ENCODE measurements around the gene RPL7A.

Gene RPL7A

DNA sequence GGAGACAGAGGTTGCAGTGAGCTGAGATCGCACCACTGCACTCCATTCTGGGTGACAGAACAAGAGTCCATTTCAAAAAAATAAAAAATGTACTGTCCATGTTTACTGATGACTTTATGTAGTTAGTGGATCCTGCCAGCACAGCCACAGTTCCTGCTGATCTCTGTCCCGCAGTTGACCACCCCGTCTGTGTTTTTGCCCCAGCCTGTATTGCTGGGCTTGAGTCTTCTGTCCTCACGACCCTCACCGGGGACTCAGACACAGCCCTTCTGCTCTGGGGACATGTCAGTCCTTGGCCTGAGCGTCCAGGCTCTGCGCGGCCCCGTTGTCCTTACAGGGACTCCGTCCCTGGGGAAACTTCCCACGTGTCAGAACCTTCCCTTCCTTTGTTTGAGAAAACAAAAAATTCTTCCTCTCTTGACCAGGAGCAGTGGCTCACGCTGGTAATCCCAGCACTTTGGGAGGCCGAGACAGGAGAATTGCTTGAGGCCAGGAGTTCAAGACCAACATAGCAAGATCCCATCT lies 26.5 kb upstream of the RPL7A start:
- Histone ChIP-seq H3K4me2 (ENCODE audit: low read depth, low read length, poor library complexity, severe bottlenecking) (no peak overlapping the region), H3K9ac (ENCODE audit: low read depth, low read length, poor library complexity, severe bottlenecking) (no peak overlapping the region), H3K9me3 (ENCODE audit: insufficient read depth, low read depth, low read length) (no peaks in the 10 kb centered on the region), H3K4me3 (ENCODE audit: low read length, poor library complexity, severe bottlenecking) (no peak overlapping the region), H2AFZ (ENCODE audit: low read length) (no peak overlapping the region), H3K79me2 (ENCODE audit: insufficient read depth, low read length) (no peaks in the 10 kb centered on the region), H3F3A (ENCODE audit: low read depth) (no peaks in the 10 kb centered on the region), H3K36me3 (ENCODE audit: insufficient read depth, low read length) (no peaks in the 10 kb centered on the region), H3K27me3 (ENCODE audit: insufficient read depth, low read length, poor library complexity, severe bottlenecking) (no peaks in the 10 kb centered on the region), H4K20me1 (ENCODE audit: insufficient read depth, low read length, poor library complexity, severe bottlenecking) (no peaks in the 10 kb centered on the region), H3K9me2 (replicated peaks; ENCODE audit: low read depth, low read length) (no peaks in the 10 kb centered on the region), H3K4me1 (ENCODE audit: insufficient read depth, low read length, poor library complexity, severe bottlenecking) (no peaks in the 10 kb centered on the region)
- no peak for TF ChIP-seq EZH2phosphoT487 (IDR thresholded peaks at IDR 0.05; ENCODE audit: borderline replicate concordance)
- TF ChIP-seq, protein P1, sequence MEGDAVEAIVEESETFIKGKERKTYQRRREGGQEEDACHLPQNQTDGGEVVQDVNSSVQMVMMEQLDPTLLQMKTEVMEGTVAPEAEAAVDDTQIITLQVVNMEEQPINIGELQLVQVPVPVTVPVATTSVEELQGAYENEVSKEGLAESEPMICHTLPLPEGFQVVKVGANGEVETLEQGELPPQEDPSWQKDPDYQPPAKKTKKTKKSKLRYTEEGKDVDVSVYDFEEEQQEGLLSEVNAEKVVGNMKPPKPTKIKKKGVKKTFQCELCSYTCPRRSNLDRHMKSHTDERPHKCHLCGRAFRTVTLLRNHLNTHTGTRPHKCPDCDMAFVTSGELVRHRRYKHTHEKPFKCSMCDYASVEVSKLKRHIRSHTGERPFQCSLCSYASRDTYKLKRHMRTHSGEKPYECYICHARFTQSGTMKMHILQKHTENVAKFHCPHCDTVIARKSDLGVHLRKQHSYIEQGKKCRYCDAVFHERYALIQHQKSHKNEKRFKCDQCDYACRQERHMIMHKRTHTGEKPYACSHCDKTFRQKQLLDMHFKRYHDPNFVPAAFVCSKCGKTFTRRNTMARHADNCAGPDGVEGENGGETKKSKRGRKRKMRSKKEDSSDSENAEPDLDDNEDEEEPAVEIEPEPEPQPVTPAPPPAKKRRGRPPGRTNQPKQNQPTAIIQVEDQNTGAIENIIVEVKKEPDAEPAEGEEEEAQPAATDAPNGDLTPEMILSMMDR (conservative IDR thresholded peaks at IDR 0.05; ENCODE audit: low read length): no peak

DNA sequence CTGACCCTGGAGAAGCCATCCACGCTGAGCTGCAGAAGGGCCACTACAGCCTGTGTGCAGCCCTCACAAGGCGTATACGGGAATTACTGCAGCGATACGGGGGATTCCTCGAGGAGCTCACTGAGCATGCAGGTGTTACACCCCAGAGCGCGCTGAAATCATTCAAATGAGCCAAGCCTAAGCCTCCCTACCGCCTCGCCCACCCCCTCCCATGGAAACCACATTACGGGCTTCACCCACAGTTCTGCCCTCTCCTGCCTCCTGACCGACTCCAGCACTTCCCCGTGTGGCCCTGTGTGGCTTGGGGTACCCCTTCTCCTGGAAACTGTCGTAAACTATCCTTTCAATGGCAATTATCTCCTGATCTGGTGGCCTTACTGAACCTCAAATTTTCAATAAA lies 25.3 kb upstream of the RPL7A start:
- Histone ChIP-seq H3K9ac (ENCODE audit: low read depth, low read length, poor library complexity, severe bottlenecking) (no peak overlapping the region), H3F3A (ENCODE audit: low read depth) (no peaks in the 10 kb centered on the region), H4K20me1 (ENCODE audit: insufficient read depth, low read length, poor library complexity, severe bottlenecking) (no peaks in the 10 kb centered on the region), H3K4me3 (ENCODE audit: low read length, poor library complexity, severe bottlenecking) (no peak overlapping the region), H3K4me1 (ENCODE audit: insufficient read depth, low read length, poor library complexity, severe bottlenecking) (no peaks in the 10 kb centered on the region), H3K27me3 (ENCODE audit: insufficient read depth, low read length, poor library complexity, severe bottlenecking) (no peaks in the 10 kb centered on the region), H3K4me2 (ENCODE audit: low read depth, low read length, poor library complexity, severe bottlenecking) (no peak overlapping the region), H2AFZ (ENCODE audit: low read length) (no peak overlapping the region), H3K79me2 (ENCODE audit: insufficient read depth, low read length) (no peaks in the 10 kb centered on the region), H3K9me2 (replicated peaks; ENCODE audit: low read depth, low read length) (no peaks in the 10 kb centered on the region), H3K36me3 (ENCODE audit: insufficient read depth, low read length) (no peaks in the 10 kb centered on the region), H3K9me3 (ENCODE audit: insufficient read depth, low read depth, low read length) (no peaks in the 10 kb centered on the region)
- TF ChIP-seq, protein P1 (conservative IDR thresholded peaks at IDR 0.05; ENCODE audit: low read length): no peak
- TF ChIP-seq EZH2phosphoT487 (IDR thresholded peaks at IDR 0.05; ENCODE audit: borderline replicate concordance): no peak

DNA sequence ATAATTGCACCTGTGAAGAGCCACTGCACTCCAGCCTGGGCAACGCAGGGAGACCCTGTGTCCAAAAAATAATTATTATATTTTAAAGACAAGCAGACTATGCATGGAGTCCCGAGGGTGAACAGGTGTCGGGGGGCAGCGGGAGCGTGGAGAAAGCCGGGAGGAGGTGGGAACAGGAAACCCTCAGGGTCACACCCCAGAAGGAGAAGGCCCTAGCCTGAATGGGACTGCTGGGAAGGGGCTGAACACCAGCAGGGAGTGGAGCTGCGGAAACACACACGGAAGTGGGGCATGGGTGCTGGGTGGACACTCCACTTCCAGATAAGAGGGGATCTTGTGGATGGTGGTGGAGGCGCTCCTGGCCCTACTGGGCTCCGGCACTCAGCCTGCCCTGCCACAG lies 24.8 kb upstream of the RPL7A start:
- Histone ChIP-seq H3K4me1 (ENCODE audit: insufficient read depth, low read length, poor library complexity, severe bottlenecking) (no peaks in the 10 kb centered on the region), H3K9me2 (replicated peaks; ENCODE audit: low read depth, low read length) (no peaks in the 10 kb centered on the region), H3K36me3 (ENCODE audit: insufficient read depth, low read length) (no peaks in the 10 kb centered on the region), H3F3A (ENCODE audit: low read depth) (no peaks in the 10 kb centered on the region), H3K9me3 (ENCODE audit: insufficient read depth, low read depth, low read length) (no peaks in the 10 kb centered on the region), H3K79me2 (ENCODE audit: insufficient read depth, low read length) (no peaks in the 10 kb centered on the region), H2AFZ (ENCODE audit: low read length) (no peak overlapping the region), H3K4me3 (ENCODE audit: low read length, poor library complexity, severe bottlenecking) (no peak overlapping the region), H3K4me2 (ENCODE audit: low read depth, low read length, poor library complexity, severe bottlenecking) (no peak overlapping the region), H4K20me1 (ENCODE audit: insufficient read depth, low read length, poor library complexity, severe bottlenecking) (no peaks in the 10 kb centered on the region), H3K9ac (ENCODE audit: low read depth, low read length, poor library complexity, severe bottlenecking) (no peak overlapping the region), H3K27me3 (ENCODE audit: insufficient read depth, low read length, poor library complexity, severe bottlenecking) (no peaks in the 10 kb centered on the region)
- TF ChIP-seq EZH2phosphoT487 (IDR thresholded peaks at IDR 0.05; ENCODE audit: borderline replicate concordance): no peak
- TF ChIP-seq, protein P1 (conservative IDR thresholded peaks at IDR 0.05; ENCODE audit: low read length): no peak
